IPS-18a (cell line): ENCODE data around the gene HPS1.

Experiments
- H3K27ac ChIP-seq: one replicate; pipeline ENCODE4 v1.5.1; 2013; ENCODE audit warnings: low read length
- H3K27me3 ChIP-seq: one replicate; pipeline ENCODE4 v1.6.1; 2013; ENCODE audit warnings: mild to moderate bottlenecking, low read length; ENCODE audit not compliant: control insufficient read depth, insufficient read depth
- H3K36me3 ChIP-seq: one replicate; pipeline ENCODE4 v1.6.1; 2013; ENCODE audit warnings: low read depth, low read length; ENCODE audit not compliant: control insufficient read depth
- H3K4me1 ChIP-seq: one replicate; pipeline ENCODE4 v1.6.1; 2013; ENCODE audit warnings: low read depth, low read length; ENCODE audit not compliant: control insufficient read depth
- H3K4me3 ChIP-seq: one replicate; pipeline ENCODE4 v1.5.1; 2013; ENCODE audit warnings: low read length
- H3K9ac ChIP-seq: one replicate; pipeline ENCODE4 v1.6.1; 2013; ENCODE audit warnings: mild to moderate bottlenecking, low read length, moderate library complexity
- H3K9me3 ChIP-seq: one replicate; pipeline ENCODE4 v1.6.1; 2013; ENCODE audit warnings: low read depth, low read length; ENCODE audit not compliant: control insufficient read depth

The HPS1 gene

DNA sequence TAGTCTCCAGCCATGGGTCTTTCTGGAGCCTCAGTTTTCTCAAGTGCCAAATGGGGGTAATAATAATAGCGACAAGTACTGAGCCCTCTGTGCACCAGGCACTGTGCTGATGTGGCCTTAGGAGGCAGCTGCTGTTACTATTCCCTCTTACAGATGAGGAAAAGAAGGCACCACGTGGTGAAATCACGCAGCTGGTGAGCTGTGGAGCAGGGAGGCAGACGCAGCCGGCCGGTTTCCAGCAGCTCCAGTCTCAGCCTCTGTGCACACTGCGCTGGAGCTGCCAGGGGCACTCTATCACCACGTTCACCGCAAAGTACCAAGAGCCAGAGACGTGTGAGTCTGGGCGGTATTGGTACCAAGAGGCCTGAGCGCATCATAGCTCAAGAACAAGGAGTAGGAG lies 41.3 kb downstream of the HPS1 start:
- H3K4me1 ChIP-seq = no peaks in the 10 kb centered on the region
- no peaks in the 10 kb centered on the region for H3K36me3 ChIP-seq
- H3K27ac ChIP-seq = no peak overlapping the region
- H3K27me3 ChIP-seq = no peaks in the 10 kb centered on the region
- no peaks in the 10 kb centered on the region for H3K9me3 ChIP-seq
- H3K9ac ChIP-seq = no peak overlapping the region
- no peak overlapping the region for H3K4me3 ChIP-seq

GRCh38 chr10:98404571-98405359 lies 42.0 kb downstream of the HPS1 start:
- no peak overlapping the region for H3K27ac ChIP-seq
- H3K9ac ChIP-seq = no peak overlapping the region
- H3K36me3 ChIP-seq = no peaks in the 10 kb centered on the region
- no peaks in the 10 kb centered on the region for H3K27me3 ChIP-seq
- no peaks in the 10 kb centered on the region for H3K9me3 ChIP-seq
- H3K4me3 ChIP-seq = no peak overlapping the region
- H3K4me1 ChIP-seq = no peaks in the 10 kb centered on the region

GRCh38 chr10:98403812-98404504 lies 42.8 kb downstream of the HPS1 start:
- H3K36me3 ChIP-seq = no peaks in the 10 kb centered on the region
- no peaks in the 10 kb centered on the region for H3K9me3 ChIP-seq
- no peak overlapping the region for H3K9ac ChIP-seq
- H3K27ac ChIP-seq = no peak overlapping the region
- H3K27me3 ChIP-seq = no peaks in the 10 kb centered on the region
- H3K4me3 ChIP-seq = no peak overlapping the region
- no peaks in the 10 kb centered on the region for H3K4me1 ChIP-seq

DNA sequence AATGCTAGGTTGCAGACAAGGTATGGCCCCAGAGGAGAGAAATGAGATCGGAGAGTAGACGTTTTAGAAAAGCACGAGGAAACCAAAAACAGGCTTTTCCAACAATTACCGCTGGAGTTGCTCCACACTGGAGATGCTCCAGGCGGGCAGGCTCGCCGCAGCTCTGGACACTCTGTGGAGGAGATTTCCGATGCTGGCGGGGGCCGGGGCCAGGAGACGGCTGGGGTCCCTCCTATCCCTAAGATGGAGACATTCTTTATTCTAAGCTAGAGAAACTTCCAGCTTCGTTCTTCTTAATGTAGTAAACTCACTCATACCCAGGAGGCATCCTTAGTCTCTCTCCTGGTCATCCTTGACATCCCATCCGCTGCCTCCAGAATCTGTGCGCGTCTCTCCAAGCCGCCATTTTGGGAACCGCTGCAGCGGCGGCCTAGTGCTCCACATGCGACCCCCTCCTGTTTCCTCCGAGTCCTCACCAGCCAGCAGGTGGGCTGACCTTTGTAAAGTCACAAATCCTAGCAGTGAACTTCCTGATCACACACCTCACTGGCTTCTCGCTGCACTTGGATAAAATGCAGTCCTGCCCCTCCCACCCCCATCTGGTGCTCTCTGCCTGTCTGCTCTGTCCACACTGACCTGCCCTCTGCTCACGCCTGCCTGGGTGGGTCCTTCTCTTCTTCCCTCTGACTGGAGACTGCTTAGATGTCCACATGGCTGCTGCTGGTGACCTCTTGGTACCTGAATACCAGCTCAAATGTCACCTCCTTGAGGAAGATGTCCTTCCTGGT lies 43.6 kb downstream of the HPS1 start:
- no peaks in the 10 kb centered on the region for H3K9me3 ChIP-seq
- no peaks in the 10 kb centered on the region for H3K27me3 ChIP-seq
- no peaks in the 10 kb centered on the region for H3K4me1 ChIP-seq
- no peak overlapping the region for H3K4me3 ChIP-seq
- no peak overlapping the region for H3K27ac ChIP-seq
- no peak overlapping the region for H3K9ac ChIP-seq
- no peaks in the 10 kb centered on the region for H3K36me3 ChIP-seq

DNA sequence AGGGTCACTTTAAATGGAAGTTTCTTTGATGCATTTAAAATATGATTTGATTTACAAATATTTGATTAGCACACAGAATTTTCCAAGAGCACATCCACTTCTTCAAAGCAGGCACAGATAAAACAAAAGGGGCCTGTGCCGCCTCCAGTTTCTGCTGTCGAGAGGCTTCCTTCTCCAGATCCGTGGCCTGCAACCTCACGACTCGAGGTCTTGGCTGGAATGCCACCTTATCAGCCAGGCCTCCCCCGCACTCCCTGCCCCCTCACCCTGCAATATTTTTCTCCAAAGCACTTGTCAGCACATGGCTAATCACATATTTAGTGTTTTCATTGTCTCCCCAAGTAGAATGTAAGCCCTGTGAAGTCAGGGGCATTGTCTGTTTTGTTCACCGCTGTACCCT lies 44.3 kb downstream of the HPS1 start:
- no peak overlapping the region for H3K9ac ChIP-seq
- no peaks in the 10 kb centered on the region for H3K27me3 ChIP-seq
- H3K36me3 ChIP-seq = no peaks in the 10 kb centered on the region
- no peaks in the 10 kb centered on the region for H3K4me1 ChIP-seq
- no peak overlapping the region for H3K4me3 ChIP-seq
- H3K9me3 ChIP-seq = no peaks in the 10 kb centered on the region
- no peak overlapping the region for H3K27ac ChIP-seq

GRCh38 chr10:98400482-98400881 lies 46.3 kb downstream of the HPS1 start:
- no peaks in the 10 kb centered on the region for H3K36me3 ChIP-seq
- H3K27ac ChIP-seq = no peak overlapping the region
- H3K27me3 ChIP-seq = no peaks in the 10 kb centered on the region
- no peak overlapping the region for H3K4me3 ChIP-seq
- H3K9me3 ChIP-seq = no peaks in the 10 kb centered on the region
- no peak overlapping the region for H3K9ac ChIP-seq
- H3K4me1 ChIP-seq = no peaks in the 10 kb centered on the region

GRCh38 chr10:98399784-98400183 lies 47.0 kb downstream of the HPS1 start:
- no peaks in the 10 kb centered on the region for H3K4me1 ChIP-seq
- no peaks in the 10 kb centered on the region for H3K36me3 ChIP-seq
- no peaks in the 10 kb centered on the region for H3K27me3 ChIP-seq
- no peak overlapping the region for H3K27ac ChIP-seq
- no peaks in the 10 kb centered on the region for H3K9me3 ChIP-seq
- no peak overlapping the region for H3K9ac ChIP-seq
- H3K4me3 ChIP-seq = no peak overlapping the region

DNA sequence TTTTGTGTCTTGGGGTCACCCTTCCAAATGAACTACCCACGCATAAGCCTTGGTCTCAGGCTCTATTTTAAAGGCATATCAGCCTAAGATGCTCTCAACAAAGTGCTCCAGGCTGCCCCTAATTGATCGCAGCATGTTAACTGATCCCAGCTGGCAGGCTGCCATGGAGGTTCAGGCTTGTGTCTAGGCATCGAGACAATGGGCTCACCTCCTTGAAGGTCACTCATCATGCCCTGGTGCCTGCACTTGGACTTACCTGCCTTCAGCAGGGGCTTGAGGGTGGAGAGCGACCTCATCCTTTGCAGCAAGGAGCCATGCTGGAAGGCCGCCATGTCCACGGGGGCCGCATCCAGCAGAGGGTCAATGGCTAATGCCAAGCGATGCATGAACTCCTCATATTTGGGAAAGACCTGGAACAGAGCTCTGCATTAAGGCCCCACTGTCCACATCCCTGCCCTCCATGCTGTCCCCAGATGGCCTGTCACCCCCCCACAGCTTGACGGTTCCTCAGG lies 49.6 kb downstream of the HPS1 start:
- Histone ChIP-seq H3K36me3 (no peaks in the 10 kb centered on the region), H3K9ac (no peak overlapping the region), H3K27me3 (no peaks in the 10 kb centered on the region), H3K27ac (no peak overlapping the region), H3K4me3 (no peak overlapping the region), H3K4me1 (no peaks in the 10 kb centered on the region), H3K9me3 (no peaks in the 10 kb centered on the region)

GRCh38 chr10:98396096-98397063 lies 50.4 kb downstream of the HPS1 start:
- Histone ChIP-seq H3K27ac (no peak overlapping the region), H3K9ac (no peak overlapping the region), H3K4me1 (no peaks in the 10 kb centered on the region), H3K9me3 (no peaks in the 10 kb centered on the region), H3K27me3 (no peaks in the 10 kb centered on the region), H3K36me3 (no peaks in the 10 kb centered on the region), H3K4me3 (no peak overlapping the region)

DNA sequence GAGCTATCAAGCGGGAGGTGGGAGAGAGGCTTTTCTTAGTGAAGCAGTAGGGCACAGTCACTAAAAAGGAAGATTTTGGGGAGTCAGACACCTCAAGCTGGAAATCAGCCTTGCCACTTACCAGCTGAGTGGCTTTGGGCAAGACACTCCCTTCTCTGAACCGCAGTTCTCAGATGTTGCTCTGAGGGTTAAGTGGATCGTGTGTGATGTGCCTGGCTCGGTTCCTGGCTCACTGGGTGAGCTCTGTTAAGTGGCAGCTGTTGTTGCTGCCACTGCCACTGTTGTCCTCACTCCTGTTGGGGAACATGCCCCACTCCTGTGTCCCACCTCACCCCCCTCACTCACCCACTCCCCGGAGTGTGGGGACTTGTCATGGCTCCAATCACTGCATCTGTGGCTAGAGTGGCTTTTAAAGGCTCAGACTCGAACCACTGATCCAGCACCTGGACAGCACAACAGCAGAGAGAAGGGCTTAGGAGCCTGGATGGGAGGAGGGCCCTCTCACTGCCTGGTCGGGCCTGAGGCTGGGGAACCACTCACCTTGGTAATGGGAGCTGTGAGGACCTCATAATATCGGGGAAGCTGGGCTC lies 51.8 kb downstream of the HPS1 start:
- Histone ChIP-seq H3K9ac (no peak overlapping the region), H3K9me3 (no peaks in the 10 kb centered on the region), H3K27ac (no peak overlapping the region), H3K4me1 (no peaks in the 10 kb centered on the region), H3K27me3 (no peaks in the 10 kb centered on the region), H3K4me3 (no peak overlapping the region), H3K36me3 (no peaks in the 10 kb centered on the region)
